ENCODE results near the gene NPRL2.

The NPRL2 gene

GRCh38 chr3:50373146-50374051, 22.8 kb upstream of the NPRL2 start:
- no peak for DNase-seq

GRCh38 chr3:50372349-50372748, 21.8 kb upstream of the NPRL2 start:
- DNase-seq: peak in 1 of 58 donors; percentile 9

- no peak for DNase-seq
Measured at GRCh38 chr3:50371133-50371685, 20.6 kb upstream of the NPRL2 start.

- peak in 20 of 58 donors; percentile 4 to 64 (median 16) for DNase-seq
Measured at GRCh38 chr3:50370594-50370993, 20.0 kb upstream of the NPRL2 start.

- no peak for DNase-seq
Measured at GRCh38 chr3:50369012-50369670, 18.6 kb upstream of the NPRL2 start.

GRCh38 chr3:50365842-50366220, 15.3 kb upstream of the NPRL2 start:
- no peak for DNase-seq

- peak in 53 of 58 donors; percentile 11 to 84 (median 54) for DNase-seq
Measured at GRCh38 chr3:50365080-50365841, 14.7 kb upstream of the NPRL2 start.

- DNase-seq: no peak
Measured at GRCh38 chr3:50364573-50365079, 14.1 kb upstream of the NPRL2 start.

- DNase-seq: no peak
Measured at GRCh38 chr3:50359760-50360110, 9.2 kb upstream of the NPRL2 start.

- DNase-seq: peak; percentile 71 to 100 (median 98)
Measured at GRCh38 chr3:50358911-50359759, 8.6 kb upstream of the NPRL2 start, which contains the start of gene TMEM115. TMEM115 (minus strand) TSS chr3:50359521; CDS start chr3:50359063, 458 bp downstream.

- DNase-seq: no peak
Measured at GRCh38 chr3:50358355-50358910, 7.9 kb upstream of the NPRL2 start.

GRCh38 chr3:50357481-50357880, 6.9 kb upstream of the NPRL2 start:
- DNase-seq: no peak

GRCh38 chr3:50356553-50356952, 6.0 kb upstream of the NPRL2 start:
- no peak for DNase-seq

GRCh38 chr3:50355829-50356552, 5.4 kb upstream of the NPRL2 start:
- no peak for DNase-seq

- no peak for DNase-seq
Measured at GRCh38 chr3:50354850-50355249, 4.3 kb upstream of the NPRL2 start.

- DNase-seq: no peak
Measured at GRCh38 chr3:50354186-50354764, 3.7 kb upstream of the NPRL2 start.

GRCh38 chr3:50353245-50354004, 2.9 kb upstream of the NPRL2 start:
- no peak for DNase-seq

- no peak for DNase-seq
Measured at GRCh38 chr3:50352781-50353180, 2.2 kb upstream of the NPRL2 start.

Measured in anterior cingulate cortex (tissue), 58 donors.